ENCODE measurements around the gene TXNDC12.
"Not testable (repeated sequence)": the region's sequence is repeated elsewhere in the genome, so short reads cannot be mapped to it uniquely, and the experiment has no call there.

The TXNDC12 gene

GRCh38 chr1:52055066-52055865 lies at the start of gene TXNDC12:
TXNDC12 (minus strand) TSS chr1:52055191; CDS start chr1:52055096, 95 bp downstream.
- peak within 1 kb of the TSS; percentile 87 for H3K4me3 ChIP-seq (ENCODE audit: low read depth, low read length)
- TF ChIP-seq, protein P1, sequence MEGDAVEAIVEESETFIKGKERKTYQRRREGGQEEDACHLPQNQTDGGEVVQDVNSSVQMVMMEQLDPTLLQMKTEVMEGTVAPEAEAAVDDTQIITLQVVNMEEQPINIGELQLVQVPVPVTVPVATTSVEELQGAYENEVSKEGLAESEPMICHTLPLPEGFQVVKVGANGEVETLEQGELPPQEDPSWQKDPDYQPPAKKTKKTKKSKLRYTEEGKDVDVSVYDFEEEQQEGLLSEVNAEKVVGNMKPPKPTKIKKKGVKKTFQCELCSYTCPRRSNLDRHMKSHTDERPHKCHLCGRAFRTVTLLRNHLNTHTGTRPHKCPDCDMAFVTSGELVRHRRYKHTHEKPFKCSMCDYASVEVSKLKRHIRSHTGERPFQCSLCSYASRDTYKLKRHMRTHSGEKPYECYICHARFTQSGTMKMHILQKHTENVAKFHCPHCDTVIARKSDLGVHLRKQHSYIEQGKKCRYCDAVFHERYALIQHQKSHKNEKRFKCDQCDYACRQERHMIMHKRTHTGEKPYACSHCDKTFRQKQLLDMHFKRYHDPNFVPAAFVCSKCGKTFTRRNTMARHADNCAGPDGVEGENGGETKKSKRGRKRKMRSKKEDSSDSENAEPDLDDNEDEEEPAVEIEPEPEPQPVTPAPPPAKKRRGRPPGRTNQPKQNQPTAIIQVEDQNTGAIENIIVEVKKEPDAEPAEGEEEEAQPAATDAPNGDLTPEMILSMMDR (IDR thresholded peaks at IDR 0.05; ENCODE audit: low read depth, low read length), result no peak
- TF ChIP-seq, protein P2, sequence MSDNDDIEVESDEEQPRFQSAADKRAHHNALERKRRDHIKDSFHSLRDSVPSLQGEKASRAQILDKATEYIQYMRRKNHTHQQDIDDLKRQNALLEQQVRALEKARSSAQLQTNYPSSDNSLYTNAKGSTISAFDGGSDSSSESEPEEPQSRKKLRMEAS (IDR thresholded peaks at IDR 0.05; ENCODE audit: low read depth, low read length), result peak; percentile 66; the same call in 1 of the 2 replicates
- TF ChIP-seq POLR2A (IDR thresholded peaks at IDR 0.05; ENCODE audit: extremely low read depth, insufficient read length), result peak; percentile 83
- peak; percentile 92 for DNase-seq (ENCODE audit: low read depth)

- no peak for DNase-seq (ENCODE audit: low read depth)
- H3K4me3 ChIP-seq (ENCODE audit: low read depth, low read length), result no peak overlapping the region
- no peak for TF ChIP-seq POLR2A (IDR thresholded peaks at IDR 0.05; ENCODE audit: extremely low read depth, insufficient read length)
- TF ChIP-seq, protein P2 (IDR thresholded peaks at IDR 0.05; ENCODE audit: low read depth, low read length), result no peak
- TF ChIP-seq MYC (IDR thresholded peaks at IDR 0.05; ENCODE audit: low read depth, low read length), result no peak
- TF ChIP-seq, protein P1 (IDR thresholded peaks at IDR 0.05; ENCODE audit: low read depth, low read length), result no peak
Measured at GRCh38 chr1:52102336-52103013, 47.5 kb upstream of the TXNDC12 start.

DNA sequence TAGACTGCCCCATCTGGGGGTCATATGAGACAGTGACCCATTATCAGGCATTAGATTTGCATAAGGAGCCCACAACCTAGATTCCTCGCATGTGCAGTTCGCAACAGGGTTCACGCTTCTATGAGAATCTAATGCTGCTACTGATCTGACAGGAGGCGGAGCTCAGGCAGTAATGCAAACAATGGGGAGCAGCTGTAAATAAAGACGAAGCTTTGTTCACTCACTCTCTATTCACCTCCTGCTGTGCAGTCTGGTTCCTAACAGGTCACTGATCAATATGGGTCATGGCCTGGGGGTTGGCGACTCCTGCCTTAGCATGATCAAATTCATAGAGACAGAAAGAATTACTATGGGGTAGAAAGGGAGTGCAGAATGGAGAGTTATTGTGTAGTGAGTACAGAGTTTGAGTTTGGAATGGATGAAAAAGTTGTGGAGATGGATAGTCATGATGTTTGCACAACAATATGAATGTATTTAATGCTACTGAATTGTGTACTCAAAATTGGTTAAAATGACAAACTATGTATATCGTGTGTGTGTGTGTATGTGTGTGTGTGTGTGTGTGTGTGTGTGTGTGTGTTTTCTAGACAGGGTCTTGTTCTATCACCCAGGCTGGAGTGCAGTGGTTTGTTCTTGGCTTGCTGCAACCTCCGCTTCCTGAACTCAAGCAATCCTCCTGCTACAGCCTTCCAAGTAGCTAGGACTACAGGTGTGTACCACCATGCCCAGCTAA lies 43.3 kb upstream of the TXNDC12 start:
- DNase-seq (ENCODE audit: low read depth), result no peak
- no peak overlapping the region for H3K4me3 ChIP-seq (ENCODE audit: low read depth, low read length)
- TF ChIP-seq, protein P1 (IDR thresholded peaks at IDR 0.05; ENCODE audit: low read depth, low read length), result no peak
- TF ChIP-seq MYC (IDR thresholded peaks at IDR 0.05; ENCODE audit: low read depth, low read length), result no peak
- TF ChIP-seq POLR2A (IDR thresholded peaks at IDR 0.05; ENCODE audit: extremely low read depth, insufficient read length), result no peak
- TF ChIP-seq, protein P2 (IDR thresholded peaks at IDR 0.05; ENCODE audit: low read depth, low read length), result no peak

DNA sequence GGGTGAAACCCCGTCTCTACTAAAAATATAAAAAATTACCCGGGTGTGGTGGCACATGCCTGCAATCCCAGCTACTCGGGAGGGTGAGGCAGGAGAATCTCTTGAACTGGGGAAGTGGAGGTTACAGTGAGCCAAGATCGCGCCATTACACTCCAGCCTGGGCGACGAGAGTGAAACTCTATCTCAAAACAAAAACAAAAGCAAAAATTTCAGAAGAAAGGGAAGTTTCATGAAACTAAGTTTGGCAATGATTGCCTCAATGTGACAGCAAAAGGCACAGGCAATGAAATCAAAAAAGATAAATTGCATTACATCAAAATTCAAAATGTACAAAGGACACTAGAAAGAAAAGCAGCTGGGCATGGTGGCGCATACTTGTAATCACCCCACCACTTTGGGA lies 41.2 kb upstream of the TXNDC12 start:
- DNase-seq (ENCODE audit: low read depth), result no peak
- H3K4me3 ChIP-seq (ENCODE audit: low read depth, low read length), result no peak overlapping the region
- TF ChIP-seq, protein P2 (IDR thresholded peaks at IDR 0.05; ENCODE audit: low read depth, low read length), result no peak
- TF ChIP-seq MYC (IDR thresholded peaks at IDR 0.05; ENCODE audit: low read depth, low read length), result no peak
- TF ChIP-seq, protein P1 (IDR thresholded peaks at IDR 0.05; ENCODE audit: low read depth, low read length), result no peak
- TF ChIP-seq POLR2A (IDR thresholded peaks at IDR 0.05; ENCODE audit: extremely low read depth, insufficient read length), result no peak

GRCh38 chr1:52094300-52094699 lies 39.3 kb upstream of the TXNDC12 start:
- not testable (repeated sequence) for DNase-seq (ENCODE audit: low read depth); H3K4me3 ChIP-seq (ENCODE audit: low read depth, low read length)

DNA sequence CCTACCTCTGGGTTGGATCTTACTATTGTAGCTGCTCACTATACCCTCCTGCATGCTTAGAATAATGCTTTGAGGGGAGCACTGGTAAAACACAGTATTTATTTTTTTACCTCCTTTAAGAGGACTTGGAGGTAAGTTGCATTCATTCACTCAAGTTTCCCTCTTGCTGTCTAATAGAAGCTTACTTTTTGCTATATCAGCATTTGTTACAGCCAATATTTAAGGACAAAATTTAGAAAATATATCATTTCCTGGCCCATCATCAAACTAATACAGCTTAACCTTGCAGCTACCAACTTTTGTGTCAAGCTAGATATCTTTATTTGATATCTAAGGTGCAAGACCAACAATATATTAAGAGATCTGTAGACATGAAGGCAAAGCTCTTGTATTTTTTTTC lies 32.9 kb upstream of the TXNDC12 start:
- DNase-seq (ENCODE audit: low read depth); H3K4me3 ChIP-seq (ENCODE audit: low read depth, low read length): not testable (repeated sequence)
